PC-3 (cell line): ENCODE measurements around the gene AJAP1.

ENCODE experiments used
- CTCF ChIP-seq: fragments of 300-600 bp; sonication (generic); conservative IDR thresholded peaks from 2 replicates; pipeline ENCODE4 v1.5.1; 2017; ENCODE audit warnings: antibody characterized with exemption, low read depth, mild to moderate bottlenecking, low read length
- EZH2 ChIP-seq: fragments of 300-600 bp; sonication (generic); IDR thresholded peaks from one replicate; pipeline ENCODE4 v1.6.1; 2017; ENCODE audit warnings: antibody characterized with exemption, mild to moderate bottlenecking, low read length; ENCODE audit not compliant: unreplicated experiment

DNA sequence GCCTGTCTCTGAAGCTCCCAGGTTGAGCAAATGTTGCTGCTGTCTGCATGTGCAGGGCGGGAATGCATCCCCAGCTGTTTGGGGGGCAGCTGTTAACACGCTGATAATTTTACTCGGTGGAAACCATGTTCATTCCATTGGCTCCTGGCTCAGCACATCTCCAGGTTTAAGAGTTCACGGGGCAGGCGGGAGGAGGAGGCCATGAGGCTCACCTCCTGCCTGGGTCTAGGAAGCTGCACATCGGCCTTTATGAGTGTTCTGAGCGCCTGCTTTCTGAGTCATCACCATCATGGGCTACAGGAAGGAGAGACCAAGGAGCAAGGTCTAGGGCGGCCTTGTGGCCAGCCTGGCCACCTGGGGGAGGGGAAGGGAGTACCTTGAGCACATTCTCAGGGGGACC is 29.7 kb downstream of the AJAP1 start:
- no peak for TF ChIP-seq EZH2
- no peak for TF ChIP-seq CTCF
